ENCODE results near the gene NR2C2.

The NR2C2 gene

GRCh38 chr3:15032650-15033049, 85.3 kb downstream of the NR2C2 start:
- DNase-seq = no peak

GRCh38 chr3:15033103-15033502, 85.7 kb downstream of the NR2C2 start:
- no peak for DNase-seq

GRCh38 chr3:15038306-15038705, 90.9 kb downstream of the NR2C2 start:
- no peak for DNase-seq

GRCh38 chr3:15040844-15041243, 93.5 kb downstream of the NR2C2 start:
- no peak for DNase-seq

GRCh38 chr3:15041950-15042349, 94.6 kb downstream of the NR2C2 start:
- DNase-seq = no peak

DNA sequence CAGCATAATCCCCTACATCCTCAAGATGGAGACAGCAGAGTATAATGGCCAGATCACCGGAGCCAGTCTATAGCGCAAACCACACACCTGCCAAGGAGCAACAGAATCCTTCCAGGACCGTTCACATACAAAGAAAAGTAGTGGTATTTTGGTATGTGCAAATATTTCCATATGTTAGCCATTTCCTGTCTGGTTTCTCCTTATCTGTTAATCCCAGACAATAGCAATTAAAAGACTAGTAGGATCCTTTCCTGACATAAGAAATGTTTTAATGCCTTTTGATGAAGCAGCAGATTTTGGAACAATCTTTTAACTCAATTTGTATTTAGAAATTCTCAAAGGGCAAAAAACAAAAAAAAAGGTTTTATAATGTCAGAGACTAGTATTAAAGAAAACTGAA, 95.6 kb downstream of the NR2C2 start:
- DNase-seq = no peak

DNA sequence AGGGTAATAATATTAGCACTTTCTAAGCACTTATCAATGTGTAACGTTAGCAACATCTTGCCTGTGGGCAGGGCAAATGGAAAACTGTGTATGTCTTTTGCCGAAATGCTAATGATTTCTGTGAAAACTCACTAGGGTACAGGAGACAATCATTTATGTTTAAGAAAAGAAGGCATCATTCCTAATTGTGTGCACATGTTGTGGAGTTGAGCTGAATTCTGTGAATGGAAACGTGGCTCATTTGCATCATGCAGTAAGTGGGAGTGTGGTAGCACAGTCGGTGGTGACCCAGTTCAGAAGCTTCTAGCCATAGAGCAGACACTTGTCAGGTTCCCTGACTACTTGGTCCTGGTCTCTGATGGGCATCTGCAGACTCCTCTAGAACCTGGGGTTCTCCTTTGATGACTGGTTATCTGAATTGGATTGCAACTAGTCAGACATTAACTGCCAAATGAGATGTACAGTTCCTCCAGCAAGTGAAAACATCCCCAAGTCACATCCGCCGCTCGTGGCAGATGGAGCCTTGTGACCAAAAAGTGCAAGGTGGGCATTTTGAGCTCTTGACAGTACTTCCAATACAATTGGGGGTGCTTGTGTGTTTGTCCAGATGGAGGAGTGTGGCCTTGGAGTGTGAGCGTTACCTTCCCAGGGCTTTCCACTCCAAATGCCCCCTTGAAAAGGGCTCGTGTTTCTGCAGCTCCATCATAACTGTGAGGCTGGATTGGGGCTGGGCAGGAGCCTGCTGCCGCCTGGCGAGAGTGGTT, 96.2 kb downstream of the NR2C2 start:
- DNase-seq = no peak

- DNase-seq = no peak
Observed at GRCh38 chr3:15044326-15044725, 96.9 kb downstream of the NR2C2 start.

- no peak for DNase-seq
Observed at GRCh38 chr3:15045667-15046066, 98.3 kb downstream of the NR2C2 start.

DNA sequence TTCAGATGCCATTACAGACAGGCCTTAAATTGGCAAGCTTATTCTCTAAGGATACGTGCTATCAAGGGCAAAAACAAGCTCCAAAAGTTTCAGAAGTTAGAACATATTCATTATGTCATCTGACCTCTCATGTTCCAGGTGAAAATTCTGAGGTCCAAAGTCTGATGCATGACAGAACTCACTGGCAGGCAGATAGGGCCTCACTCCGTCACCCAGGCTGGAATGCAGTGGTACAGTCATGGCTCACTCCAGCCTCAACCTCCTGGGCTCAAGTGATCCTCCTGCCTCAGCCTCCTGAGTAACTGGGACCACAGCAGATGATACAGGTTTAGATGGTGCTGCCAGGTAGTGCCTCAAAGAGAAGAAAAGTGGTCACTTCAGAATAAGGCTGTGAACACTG, 102.2 kb downstream of the NR2C2 start:
- no peak for DNase-seq

GRCh38 chr3:15050405-15051092, 103.2 kb downstream of the NR2C2 start:
- peak in 1 of 2 donors; percentile 52 for DNase-seq

DNA sequence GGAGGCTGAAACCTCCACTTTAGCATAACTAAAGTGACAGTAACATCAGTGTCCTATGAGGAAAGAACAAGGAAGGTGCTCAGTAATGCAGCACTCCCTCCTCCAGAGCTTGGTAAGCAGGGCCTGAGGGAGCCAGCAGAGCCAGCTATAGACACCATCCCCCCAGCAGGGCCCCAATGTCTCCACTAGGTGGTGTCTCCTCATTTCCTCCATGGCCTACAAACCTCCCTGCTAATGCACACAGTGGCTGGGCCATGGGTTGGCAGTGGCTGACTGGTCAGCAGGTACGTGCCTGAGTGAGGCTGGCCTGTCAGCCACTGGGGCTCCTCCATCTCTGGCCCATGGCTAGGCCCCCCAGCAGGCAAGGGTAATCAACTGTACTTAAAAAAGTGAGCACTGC, 104.1 kb downstream of the NR2C2 start:
- DNase-seq = peak; percentile 25 to 32

DNA sequence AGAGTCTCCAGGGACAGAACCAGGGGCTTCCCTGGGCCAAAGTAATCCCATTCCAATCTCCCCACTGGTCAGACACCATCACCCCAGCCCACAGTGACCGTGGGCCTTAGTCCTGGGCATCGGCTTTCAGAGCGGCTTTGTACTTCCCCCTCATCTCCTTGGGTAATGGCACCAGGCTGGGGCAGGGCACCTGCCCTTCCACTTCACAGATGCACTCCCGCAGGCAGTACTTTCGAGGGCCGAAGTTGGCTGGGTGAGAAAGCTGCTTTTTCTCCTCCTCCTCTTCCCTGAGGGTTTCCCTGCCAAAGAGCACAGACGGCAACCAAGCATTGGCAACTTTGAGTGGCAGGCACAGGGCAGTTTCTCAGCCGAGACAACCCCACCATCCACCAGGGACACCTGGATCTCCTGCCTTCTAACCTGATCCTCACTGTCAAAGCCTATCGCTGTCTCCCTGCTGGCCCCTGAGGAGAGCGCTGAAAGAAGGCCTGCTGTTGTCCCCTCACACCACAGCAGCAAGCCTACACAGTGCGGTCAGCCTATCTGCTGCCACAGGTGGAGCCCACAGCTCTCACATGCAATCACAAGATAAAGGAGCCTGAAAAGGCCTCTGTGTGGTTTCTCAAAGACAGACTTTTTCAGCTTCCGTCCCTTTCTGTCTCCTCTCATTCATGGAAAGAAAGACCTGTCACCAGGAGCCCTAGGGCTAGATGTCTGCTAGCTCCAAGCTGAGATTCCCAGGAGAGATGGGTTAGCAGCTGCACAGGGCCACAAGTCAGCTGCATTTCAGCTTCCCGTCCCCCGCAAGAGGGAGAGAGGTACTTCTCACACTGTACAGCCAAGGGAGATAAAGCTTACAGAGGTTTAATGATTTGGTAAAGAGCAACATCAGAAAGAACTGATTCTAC, 105.2 kb downstream of the NR2C2 start:
- no peak for DNase-seq

DNA sequence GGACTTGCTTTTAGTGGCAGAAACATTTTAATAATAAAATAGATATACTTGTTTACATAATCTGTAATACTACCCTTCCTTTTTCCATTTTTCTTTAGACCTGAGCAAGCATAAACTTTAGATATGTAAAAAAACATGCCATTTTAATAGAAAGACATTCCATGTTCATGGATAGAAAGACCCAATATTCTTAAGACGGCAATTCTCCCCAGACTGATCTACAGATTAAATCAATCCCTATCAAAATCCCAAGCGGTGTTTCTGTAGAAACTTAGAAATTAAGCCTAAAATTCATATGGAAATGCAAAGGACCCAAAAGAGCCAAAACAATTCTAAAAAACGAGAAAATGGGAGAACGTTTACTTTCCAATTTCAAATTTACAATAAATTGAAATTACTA, 106.2 kb downstream of the NR2C2 start:
- DNase-seq = no peak

DNA sequence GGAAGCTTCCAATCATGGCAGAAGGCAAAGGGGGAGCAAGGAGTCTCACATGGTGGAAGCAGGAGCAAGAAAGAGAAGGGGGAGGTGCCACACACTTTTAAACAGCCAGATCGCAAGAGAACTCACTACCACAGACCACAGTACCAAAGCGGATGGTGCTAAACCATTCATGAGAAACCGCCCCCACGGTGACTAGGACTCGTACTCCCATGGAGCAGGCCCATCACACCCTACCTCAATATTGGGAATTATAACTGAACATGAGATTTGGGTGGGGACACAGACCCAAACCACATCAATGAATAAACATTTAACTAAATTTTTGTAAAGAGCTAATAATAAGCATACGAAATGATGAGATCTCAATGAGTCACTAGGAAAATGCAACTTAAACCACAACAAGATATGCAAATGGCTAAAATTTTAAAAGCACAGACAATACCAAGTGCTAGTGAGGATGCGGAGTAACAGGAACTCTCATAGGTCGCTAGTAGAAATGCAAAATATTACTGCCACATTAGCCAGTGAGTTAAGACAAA, 107.7 kb downstream of the NR2C2 start:
- DNase-seq = peak; percentile 20 to 51

- DNase-seq = no peak
Observed at GRCh38 chr3:15056676-15057404, 109.5 kb downstream of the NR2C2 start.

DNA sequence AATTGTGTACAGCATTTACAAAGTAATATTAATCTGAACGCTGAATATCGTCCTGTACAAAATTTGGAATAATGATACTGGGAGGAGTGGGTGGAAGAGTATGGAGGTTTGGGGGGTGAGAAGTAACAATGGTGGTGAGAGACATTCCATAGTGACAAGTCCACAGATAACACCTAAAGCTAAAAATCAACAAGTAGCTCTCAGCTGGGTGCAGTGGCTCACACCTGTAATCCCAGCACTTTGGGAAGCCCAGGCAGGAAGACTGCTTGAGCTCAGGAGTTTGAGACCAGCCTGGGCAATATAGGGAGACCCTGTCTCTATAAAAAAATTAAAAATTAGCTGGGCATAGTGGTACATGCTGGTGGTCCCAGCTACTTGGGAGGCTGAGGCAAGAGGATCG, 112.6 kb downstream of the NR2C2 start:
- DNase-seq = no peak

GRCh38 chr3:15063238-15063637, 115.9 kb downstream of the NR2C2 start:
- no peak for DNase-seq

DNA sequence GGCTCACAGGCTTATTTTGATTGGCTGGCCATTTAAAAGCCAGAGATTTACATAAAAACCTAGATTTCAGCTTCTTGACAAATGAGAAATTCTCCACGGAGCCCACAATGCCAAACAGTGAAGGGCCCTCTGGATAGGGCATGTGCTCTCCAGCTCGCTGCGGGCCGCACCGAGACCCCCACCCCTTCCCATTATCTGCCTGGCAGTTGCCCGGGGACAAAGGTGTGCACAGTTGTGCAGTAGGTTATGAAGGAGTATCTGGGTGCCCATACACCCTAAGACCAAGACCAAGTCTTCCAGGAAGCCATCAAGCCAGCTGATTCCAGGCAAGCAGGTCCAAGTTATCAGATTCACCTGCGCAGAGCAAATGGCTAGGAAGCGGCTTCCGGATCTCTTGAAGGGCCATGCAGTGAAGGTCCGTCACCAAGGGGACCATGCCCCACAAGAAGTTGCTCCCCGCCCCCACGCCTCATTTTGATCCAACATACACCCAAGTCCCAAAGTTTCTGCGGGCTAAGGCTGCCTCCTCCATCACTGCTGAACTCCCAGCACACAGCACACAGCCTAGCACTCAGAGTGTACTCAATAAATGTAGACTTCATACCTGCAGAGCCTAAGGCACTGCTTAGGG, 116.4 kb downstream of the NR2C2 start:
- no peak for DNase-seq

- peak in 1 of 2 donors; percentile 4 for DNase-seq
Observed at GRCh38 chr3:15064299-15064834, 117.0 kb downstream of the NR2C2 start.

GRCh38 chr3:15064835-15065549, 117.6 kb downstream of the NR2C2 start, which contains the start of gene MRPS25:
Gene MRPS25 (minus strand): TSS chr3:15065315. CDS start chr3:15065194, 121 bp downstream.
- DNase-seq = peak; percentile 89 to 91

All from CD4-positive, alpha-beta T cell treated with Interleukin-4 for 1 hour (primary cell).